ENCODE data around the gene METTL15.
A peak's percentile ranks its signal among the peaks of the same experiment; 100 is the strongest.
"Not testable (repeated sequence)": the region's sequence is repeated elsewhere in the genome, so short reads cannot be mapped to it uniquely, and the experiment has no call there.

METTL15 gene

DNA sequence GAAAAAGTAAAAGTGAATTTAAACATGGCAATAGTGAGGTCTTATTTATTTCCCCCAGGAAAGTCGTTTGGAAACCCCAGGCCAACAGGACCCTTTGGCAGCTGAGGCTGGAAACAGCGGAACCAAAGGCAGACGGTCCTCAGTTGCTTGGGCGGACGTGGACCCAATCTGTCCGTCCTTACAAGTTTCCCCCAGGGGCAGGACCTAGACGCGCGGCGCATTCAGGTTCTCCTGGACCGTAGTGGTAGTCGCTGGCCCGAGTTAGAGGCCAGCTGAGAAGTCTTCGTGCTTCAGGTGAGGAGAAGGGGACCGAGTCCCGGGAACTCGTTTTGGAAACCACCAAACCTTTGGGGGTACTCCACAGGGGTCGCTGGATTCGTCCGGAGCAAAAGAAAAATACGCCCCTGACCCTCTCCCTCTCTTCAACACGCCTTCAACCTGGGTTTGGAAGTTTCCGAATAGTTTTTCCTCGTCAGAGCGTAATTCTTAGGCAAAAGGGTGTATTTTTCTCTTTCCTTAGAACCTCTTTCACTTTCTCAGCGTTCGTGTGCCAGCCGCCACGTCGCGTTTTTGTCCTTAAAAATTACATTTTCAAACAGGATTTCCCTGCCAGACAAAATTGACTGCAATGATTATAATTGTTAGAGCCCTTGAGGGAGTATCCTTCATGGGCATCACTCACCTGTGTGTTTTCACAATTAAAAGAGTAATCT lies 2.1 kb downstream of the METTL15 start:
- DNase-seq (ENCODE audit: low read depth in 4 of 4, low spot score in 1 of 4): peak; percentile 21 to 46 (median 34)

DNA sequence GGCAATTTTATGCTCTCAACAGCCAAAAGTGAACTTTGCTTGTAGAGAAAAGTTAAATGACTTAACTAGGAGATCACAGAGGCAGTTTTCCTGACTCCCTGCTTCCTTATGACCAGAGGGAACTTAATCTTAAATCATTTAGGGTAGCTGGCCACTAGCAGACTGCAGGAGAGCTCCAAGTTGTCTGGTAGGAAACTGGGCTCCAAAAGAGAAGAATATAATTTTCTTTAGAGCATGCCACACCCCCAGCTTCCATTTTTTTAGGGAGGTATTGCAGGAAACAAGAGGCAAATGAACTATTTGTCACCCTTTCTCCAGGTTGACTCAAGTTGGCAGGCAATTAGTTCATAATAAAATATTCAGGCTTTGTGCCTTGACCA lies 2.6 kb downstream of the METTL15 start:
- DNase-seq (ENCODE audit: low read depth in 4 of 4, low spot score in 1 of 4): no peak

DNA sequence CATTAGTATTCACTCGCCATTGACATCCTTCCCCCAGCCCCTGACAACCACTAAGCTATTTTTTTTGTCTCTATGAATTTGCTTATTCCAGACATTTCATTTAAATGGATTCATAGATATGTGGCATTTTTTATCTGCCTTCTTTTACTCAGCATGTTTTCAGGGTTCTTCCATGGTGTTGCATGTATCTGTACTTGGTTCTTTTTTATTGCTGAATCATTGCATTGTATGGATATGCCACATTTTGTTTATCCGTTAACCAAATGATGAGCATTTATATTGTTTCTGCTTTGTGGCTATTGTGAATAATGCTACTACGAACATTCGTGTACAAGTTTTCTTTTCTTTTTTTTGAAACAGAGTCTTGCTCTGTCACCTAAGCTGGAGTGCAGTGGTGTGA lies 5.9 kb downstream of the METTL15 start:
- DNase-seq (ENCODE audit: low read depth in 4 of 4, low spot score in 1 of 4): no peak

DNA sequence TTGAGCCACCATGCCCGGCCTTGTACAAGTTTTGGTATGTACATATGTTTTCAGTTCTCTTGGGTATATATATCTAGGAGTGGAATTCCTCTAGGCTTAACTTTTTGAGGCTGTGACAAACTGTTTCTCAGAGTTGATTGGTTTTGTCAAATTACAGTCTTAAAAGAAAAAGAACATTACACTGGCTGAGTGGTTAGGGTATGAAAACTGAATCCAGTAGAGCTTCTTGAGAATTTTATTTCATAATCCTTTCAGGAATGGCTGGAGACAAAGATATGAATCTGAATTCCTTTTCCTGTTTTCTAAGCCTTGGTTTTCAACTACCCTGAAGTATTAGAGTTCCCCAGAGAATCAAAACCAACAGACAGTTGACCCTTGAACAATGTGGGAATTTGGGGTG lies 6.5 kb downstream of the METTL15 start:
- DNase-seq (ENCODE audit: low read depth in 4 of 4, low spot score in 1 of 4): no peak

DNA sequence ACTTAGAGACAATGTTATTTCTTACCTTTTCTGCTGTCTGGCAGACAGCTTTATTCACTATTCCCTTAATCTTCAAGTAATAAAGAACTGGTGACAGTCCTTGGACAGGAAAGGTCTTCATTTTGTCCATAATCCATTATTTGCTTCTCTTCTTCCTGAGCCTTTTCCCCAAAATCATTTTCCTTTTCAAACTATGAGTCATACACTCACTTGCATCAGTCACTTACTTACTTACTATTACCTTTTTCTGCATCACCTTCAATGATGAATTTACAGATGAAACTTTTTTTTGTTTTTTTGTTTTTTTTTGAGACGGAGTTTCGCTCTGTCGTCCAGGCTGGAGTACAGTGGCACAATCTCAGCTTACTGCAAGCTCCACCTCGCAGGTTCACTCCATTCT lies 9.5 kb downstream of the METTL15 start:
- no peak for DNase-seq (ENCODE audit: low read depth in 4 of 4, low spot score in 1 of 4)

DNA sequence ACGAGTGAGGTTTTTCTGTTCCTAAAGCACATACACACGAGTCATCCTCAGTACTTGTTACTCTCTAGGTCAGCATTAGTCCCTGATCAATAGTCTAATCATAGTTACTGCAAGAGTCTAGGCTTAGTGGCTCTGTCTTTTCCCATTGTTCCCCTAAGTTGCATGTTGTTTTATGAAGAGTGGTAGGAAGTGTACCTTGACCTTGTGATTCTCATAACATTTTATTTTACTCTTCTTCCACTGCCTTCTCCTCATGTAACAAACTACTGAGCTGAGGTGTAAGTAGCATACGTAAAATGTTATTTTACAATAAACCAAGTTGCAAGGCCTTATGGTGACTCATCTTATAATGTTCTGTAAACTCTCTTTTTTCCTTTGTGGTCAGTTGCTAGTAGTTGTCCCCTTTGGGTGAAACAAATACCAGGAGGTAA lies 15.0 kb downstream of the METTL15 start:
- DNase-seq (ENCODE audit: low read depth in 4 of 4, low spot score in 1 of 4): no peak

DNA sequence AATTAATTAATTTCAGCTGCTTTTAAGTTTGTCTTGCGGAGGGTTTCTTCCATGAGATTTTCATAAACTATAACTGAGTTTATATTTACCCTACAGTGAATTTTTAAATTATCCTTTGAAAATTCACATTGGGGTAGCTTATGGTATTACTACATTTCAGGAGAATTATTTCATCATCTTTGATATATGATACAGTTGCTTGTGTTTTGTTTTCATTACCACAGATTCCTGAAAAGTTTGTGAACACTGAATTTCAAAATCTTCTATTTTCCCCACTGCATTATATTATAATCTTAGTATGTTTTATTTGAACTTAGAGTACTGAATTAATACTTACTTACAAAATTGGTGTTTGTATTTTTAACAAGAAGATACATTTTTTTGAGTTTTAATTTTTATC lies 24.4 kb downstream of the METTL15 start:
- DNase-seq (ENCODE audit: low read depth in 4 of 4, low spot score in 1 of 4): no peak

DNA sequence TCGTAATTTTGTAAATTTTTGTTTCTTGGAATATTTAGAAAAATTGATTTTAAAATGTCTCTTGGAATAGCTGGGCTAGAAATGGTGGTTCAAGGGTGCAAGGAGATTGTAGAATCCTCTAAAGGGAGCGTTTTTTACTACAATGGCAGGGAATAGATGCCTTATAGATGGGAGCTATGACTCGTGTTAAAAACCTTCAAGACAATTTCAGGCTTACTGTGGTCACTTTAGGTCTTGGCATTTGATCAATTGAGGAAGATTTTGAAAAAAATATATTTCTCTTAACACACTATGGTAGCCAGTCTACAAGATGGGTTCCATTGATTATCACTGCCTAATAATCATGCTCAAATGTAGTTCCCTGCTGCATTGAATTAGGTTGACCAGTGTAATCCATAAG lies 25.0 kb downstream of the METTL15 start:
- no peak for DNase-seq (ENCODE audit: low read depth in 4 of 4, low spot score in 1 of 4)

DNA sequence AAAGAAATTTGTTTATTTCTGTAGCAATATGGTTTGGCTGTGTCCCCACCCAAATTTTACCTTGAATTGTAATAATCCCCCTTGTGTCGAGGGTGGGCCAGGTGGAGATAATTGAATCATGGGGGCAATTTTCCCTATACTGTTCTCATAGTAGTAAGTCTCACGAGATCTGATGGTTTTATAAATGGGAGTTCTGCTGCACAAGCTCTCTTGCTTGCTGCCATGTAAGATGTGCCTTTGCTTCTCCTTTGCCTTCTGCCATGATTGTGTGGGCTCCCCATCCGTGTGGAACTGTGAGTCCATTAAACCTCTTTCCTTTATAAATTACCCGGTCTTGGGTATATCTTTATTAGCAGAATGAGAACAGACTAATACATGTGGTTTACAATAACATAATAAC lies 28.0 kb downstream of the METTL15 start:
- not testable (repeated sequence) for DNase-seq (ENCODE audit: low read depth in 4 of 4, low spot score in 1 of 4)

DNA sequence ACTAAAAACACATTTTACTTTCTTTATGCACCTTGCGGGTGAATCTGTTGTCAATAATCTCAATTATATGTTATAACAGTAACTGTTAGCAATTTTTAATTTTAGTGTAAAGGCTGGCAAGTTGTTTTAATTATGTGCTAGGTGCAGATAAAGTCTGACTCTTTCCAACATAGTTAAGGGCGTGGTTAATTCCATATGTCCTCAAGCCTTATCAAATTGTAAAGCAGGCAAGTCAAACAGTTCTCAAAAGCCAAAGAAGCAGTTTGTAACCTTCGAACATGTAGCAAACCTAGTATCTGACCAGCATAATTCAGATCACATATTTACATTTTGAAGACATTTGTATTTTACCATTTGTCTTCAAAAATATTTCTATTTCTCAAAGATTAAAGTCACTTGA lies 29.2 kb downstream of the METTL15 start:
- DNase-seq (ENCODE audit: low read depth in 4 of 4, low spot score in 1 of 4): no peak

DNA sequence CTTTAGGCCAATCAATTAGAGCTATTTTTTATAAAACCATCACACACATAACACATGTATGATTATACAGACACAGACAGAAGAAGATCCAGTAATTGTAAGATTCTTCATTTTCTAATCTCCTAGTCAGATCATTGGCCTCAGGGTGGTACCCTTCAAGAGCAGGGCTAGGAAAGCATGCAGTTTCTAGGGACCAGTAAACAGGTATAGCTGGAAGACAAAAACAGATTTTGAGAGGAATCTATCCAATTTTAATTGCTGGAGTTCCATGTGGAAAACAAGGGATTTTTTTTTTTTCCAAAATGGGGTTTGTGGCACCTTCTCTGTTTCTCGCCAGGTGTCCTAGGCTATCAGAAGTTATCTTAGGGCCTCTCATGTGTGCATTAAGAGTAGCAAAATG lies 29.6 kb downstream of the METTL15 start:
- DNase-seq (ENCODE audit: low read depth in 4 of 4, low spot score in 1 of 4): no peak

DNA sequence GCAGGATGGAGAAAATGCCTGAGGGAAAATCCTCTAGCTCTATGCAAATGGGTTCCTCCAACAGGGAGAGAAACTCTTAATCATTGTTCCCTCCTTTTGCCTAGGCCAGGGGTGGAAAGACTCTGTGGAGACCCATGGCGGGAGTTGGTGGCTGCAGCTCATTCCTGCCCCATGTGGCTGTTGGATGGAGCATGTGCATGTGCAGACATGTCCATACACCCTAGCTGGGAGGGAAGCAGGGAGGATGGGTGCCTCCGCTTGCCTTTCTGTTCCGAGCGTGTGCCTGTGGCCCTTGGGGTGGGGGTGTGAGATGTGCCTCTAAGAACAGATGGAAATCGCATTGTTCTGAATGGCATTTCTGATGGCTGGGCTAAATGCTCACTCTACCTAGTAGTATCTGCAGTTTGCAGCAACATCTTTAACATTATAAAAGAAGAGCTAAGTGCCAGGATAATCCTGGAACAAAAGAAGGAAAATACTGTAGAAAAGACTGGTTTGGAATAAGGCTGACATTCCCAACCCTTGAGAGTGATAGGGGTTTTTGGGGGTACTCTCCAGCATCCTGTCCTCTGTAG lies 31.7 kb downstream of the METTL15 start:
- no peak for DNase-seq (ENCODE audit: low read depth in 4 of 4, low spot score in 1 of 4)

DNA sequence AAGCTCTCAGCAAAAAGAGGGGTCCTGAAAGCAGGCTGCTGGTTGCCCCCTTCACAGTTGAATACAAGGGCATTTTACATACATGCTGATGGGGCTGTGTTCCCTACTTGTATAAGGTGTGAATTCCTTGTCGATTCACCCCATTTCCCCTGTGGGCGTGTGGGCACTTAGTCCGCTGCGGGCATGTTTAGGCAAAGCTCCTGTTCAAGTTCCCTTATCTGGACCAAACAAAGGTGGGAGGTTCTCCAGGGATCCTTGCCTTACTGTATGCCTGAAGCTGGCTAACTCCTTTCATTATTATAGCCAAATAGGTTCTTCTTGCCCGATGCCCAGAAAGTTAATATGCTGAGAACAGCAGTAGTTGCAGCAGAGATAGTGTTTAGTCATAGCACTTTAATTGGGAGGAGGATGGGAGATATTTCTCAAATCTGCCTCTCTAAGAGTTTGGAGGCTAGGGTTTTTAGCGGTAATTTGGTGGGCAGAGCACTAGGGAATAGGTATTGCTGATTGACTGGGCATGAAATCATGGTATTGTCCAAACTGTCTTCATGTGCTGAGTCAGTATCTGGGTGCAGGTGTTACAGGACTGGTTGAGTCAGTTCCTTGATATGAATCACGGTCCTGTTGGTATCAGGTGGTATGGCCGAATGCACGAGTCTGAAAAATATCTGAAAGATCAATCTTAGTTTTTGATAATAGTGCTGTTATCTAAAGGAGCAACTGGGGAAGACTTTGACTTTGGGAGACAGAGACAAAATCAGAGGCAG lies 32.7 kb downstream of the METTL15 start:
- DNase-seq (ENCODE audit: low read depth in 4 of 4, low spot score in 1 of 4): no peak

DNA sequence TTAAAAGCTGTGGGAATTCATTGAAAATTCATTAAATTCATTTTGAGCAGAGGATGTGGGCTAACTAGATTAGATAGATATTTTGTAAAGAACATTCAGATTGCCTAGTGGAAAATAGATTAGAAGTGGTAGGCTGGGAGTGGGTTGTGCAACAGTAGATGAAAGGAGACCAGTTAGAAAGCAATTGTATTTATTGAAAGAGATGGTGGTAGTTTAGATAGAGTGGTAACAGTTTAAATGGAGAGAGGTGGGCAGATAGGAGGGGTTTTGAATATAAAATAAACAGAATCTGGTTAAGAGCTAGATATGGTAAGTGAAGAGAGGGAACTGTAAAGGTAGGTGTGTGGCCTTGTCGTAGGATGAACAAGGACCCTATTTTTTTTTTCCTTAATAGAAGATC lies 34.5 kb downstream of the METTL15 start:
- DNase-seq (ENCODE audit: low read depth in 4 of 4, low spot score in 1 of 4): no peak

DNA sequence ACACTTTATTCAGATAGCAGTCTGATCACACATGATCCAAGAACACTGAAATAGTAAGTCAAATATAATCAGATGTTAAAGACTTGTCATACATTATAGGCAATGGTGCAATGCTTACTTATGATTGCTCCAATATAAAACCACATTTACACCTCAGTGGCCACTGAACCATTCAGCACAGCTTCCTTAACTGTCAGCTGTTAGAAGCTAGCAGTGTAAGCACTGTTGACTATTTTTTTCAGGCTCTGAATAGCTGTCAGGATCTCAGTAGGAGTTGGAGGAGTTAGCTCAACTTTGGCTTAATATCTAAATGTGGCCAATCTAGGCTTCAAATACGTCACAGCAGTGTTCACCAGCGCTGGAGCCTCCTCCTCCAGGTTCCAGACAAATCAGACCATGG lies 36.6 kb downstream of the METTL15 start:
- DNase-seq (ENCODE audit: low read depth in 4 of 4, low spot score in 1 of 4): no peak

DNA sequence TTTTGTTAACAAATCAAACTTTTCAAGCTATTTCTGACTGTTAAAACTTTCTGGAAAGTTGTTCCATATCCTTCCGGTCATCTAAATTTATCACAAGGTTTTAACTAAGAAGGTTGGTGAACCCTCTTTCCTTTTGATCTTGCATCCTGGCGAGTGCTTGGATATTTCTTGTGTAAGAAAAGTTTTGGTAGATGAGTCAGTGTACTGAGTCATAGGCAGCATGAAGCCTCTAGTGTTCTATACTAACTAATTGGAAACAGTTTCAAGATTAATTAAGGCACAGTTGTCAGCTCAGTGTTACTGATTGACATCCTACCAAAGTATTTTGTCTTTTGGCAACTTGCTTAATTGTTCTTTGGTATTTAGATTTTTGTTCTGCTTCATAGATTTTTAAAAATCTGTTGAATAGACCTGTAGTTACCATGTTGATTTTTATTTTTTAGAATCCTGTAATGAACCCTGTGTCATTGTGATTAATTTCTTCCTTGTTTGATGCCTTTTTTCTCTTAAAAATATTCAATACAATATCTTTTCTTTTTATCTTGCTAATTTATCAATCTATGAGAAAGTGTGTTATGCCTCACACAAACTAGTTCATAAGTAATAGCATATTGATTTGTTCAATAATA lies 38.0 kb downstream of the METTL15 start:
- DNase-seq (ENCODE audit: low read depth in 4 of 4, low spot score in 1 of 4): no peak

DNA sequence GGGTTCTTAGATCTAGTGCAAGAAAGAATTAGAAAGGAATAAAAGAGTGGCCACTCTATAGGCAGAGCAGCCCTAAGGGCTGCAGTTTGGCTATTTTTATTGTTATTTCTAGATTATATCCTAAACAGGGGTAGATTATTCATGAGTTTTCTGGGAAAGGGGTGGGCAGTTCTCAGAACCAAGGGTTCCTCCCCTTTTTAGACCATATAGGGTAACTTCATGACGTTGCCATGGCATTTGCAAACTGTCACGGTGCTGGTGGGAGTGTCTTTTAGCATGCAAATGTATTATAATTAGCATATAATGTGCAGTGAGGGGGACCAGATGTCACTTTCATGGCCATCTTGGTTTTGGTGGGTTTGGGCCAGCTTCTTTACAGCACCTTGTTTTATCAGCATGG lies 44.6 kb downstream of the METTL15 start:
- no peak for DNase-seq (ENCODE audit: low read depth in 4 of 4, low spot score in 1 of 4)

DNA sequence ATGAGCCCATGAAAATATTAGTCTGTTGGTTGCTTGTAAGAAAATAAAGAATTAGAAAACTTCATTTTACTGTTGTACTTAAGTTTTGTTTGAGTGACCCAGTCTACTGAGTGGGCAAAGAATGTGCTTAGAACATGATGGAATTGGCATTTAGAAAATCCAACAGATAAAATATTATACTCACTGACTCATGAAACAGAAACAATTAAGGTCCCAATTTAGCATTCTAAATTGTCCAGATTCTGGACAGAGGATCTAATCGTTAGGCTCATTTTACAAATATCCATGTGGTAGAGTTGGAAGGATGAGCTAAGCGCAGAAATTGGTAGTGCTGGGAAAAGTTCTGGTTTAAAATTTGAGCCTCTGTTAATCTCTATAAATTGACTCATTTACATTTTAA lies 45.4 kb downstream of the METTL15 start:
- DNase-seq (ENCODE audit: low read depth in 4 of 4, low spot score in 1 of 4): no peak

DNA sequence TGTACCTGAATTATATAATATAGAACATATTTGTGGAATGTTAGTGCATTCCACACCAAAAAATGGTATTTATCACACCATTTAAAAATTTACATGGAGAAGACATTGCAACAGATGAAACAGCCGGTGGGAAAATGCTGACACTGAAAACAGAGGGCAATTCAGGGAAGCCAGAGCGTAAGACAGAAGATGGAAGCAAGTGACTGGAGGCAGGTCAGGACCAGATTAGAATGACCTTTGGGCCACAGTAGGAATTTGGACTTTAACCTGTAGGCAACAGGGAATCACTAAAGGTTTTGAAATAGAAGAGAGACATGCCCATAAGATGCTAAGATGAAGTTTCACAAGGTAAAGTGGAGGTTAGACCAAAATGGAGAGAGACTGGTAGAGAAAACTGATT lies 60.5 kb downstream of the METTL15 start:
- DNase-seq (ENCODE audit: low read depth in 4 of 4, low spot score in 1 of 4): no peak

DNA sequence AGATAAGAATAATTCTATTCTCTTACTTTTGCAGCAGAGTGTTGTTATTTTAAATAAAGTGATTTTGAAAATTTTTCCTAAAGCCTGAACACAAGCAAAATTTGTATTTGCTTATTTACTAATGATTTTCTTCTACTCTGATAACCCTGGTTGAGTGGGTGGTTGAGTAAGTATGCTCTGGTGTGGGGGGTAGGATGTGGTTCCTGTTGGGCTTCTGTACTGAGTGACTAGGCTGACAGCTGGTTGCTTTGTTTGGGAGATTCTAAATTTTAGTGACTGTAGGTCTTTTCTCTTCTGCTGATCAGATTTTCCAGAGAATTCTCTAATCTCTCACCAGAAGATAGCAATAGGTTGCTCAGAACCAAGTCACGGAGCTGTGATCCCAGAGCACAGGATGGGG lies 61.6 kb downstream of the METTL15 start:
- no peak for DNase-seq (ENCODE audit: low read depth in 4 of 4, low spot score in 1 of 4)

DNA sequence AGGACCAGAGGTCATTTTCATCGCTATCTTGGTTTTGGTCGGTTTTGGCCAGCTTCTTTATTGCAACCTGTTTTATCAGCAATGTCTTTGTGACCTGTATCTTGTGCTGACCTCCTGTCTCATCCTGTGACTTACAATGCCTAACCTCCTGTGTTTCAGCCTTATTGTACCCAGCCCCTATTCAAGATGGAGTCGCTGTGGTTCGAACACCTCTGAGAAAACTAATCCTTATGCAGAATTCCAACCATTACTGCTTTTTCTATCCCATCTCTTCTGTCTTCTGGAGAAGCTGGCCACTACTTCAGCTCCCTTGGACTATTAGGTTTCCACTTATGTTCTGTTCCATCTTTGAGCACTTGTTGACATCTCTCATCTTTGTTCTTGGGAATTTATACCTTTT lies 62.6 kb downstream of the METTL15 start:
- no peak for DNase-seq (ENCODE audit: low read depth in 4 of 4, low spot score in 1 of 4)

DNA sequence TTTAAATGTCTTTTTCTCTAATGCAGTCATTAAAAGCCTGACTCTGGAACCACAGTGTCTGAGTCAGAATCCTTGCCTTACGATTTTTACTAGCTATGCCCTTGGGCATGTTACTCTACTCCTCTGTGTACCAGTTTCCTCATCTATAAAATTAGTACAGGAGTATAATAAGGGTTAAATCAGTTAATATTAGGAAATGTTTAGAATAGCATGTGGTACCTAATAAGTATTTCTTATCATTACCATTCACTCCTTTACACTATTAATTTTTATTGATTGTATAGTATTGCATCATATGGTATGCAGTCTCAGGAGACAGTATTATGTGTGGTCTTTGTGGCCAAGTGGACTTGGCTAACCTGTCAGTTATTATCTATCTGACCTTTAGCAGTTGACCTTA lies 68.2 kb downstream of the METTL15 start:
- DNase-seq (ENCODE audit: low read depth in 4 of 4, low spot score in 1 of 4): no peak

All from stimulated activated CD4-positive, alpha-beta T cell treated with anti-CD3 and anti-CD28 coated beads, Interleukin-1b, Interleukin-23, amount 100 ng/mL, for 24 hours (primary cell).